Sigmoid colon (tissue), 7 donors: ENCODE measurements around the gene DTD1. TPM values are rescaled to one million over a fixed set of nuclear protein-coding genes. Genes with fewer than 3 reads are reported as not detected.

Experiments
- DNase-seq: peaks from one replicate; pipeline ENCODE4 v3.0.0-alpha.2; 2019
- H3K27ac ChIP-seq, 4 donors: fragments of 200-600 bp; sonication (generic); one replicate each; pipeline ENCODE4 v1.5.1; 2016 to 2019; ENCODE audit warnings: mild to moderate bottlenecking in 1 of 4
- H3K27me3 ChIP-seq, 3 donors: fragments of 200-600 bp; sonication (generic); one replicate each; pipeline ENCODE4 v1.5.1; 2019; ENCODE audit warnings: mild to moderate bottlenecking in 1 of 3
- H3K36me3 ChIP-seq, 4 donors: fragments of 200-600 bp; sonication (generic); one replicate each; pipeline ENCODE4 v1.5.1; 2016 to 2019
- H3K4me1 ChIP-seq, 4 donors: fragments of 200-600 bp; sonication (generic); one replicate each; pipeline ENCODE4 v1.5.1; 2017 to 2019
- H3K4me3 ChIP-seq, 4 donors: fragments of 200-600 bp; sonication (generic); one replicate each; pipeline ENCODE4 v1.5.1; 2017 to 2019; ENCODE audit warnings: mild to moderate bottlenecking in 2 of 4, moderate library complexity in 1 of 4
- H3K9me3 ChIP-seq, 4 donors: fragments of 200-600 bp in 3 of 4; sonication (generic) in 3 of 4; one replicate each; pipeline versions ENCODE4 v1.5.1 to v1.6.1; 2013 to 2019
- EP300 ChIP-seq, 4 donors: sonication (generic); formaldehyde crosslinking; IDR thresholded peaks; one replicate each; pipeline ENCODE4 v1.6.1; 2017; ENCODE audit warnings: antibody characterized with exemption in 4 of 4
- POLR2A ChIP-seq, 2 donors: fragments of 450-650 bp; IDR thresholded peaks; one replicate each; pipeline ENCODE4 v1.6.1; 2016; ENCODE audit warnings: antibody characterized with exemption in 2 of 2, mild to moderate bottlenecking in 2 of 2, moderate library complexity in 2 of 2
- POLR2AphosphoS5 ChIP-seq, 4 donors: sonication (generic); formaldehyde crosslinking; IDR thresholded peaks; one replicate each; pipeline ENCODE4 v1.6.1; 2017; ENCODE audit warnings: antibody characterized with exemption in 4 of 4
- WGBS, 2 donors: extraction: QIAGEN DNeasy Blood & Tissue Kit; methylation state at CpG; one replicate each; pipeline ENCODE4 v1.1.7; 2013; 5-methylcytosine and 5-hydroxymethylcytosine counted together
- intact Hi-C: fragments of 100-400 bp; cut with DNase I; formaldehyde crosslinking; loops from one replicate; pipeline ENCODE4 v1.15.1; 2023
- polyA plus RNA-seq, 3 donors: library from polyadenylated mRNA; stranded (reverse); fragments of 200-250 nt; gene quantifications; one replicate each; pipeline ENCODE4 v1.2.3, GENCODE V29; 2013
- total RNA-seq, 4 donors: library from RNA; depleted of rRNA; stranded (reverse); fragments of >200 nt; gene quantifications; one replicate each; pipeline ENCODE4 v1.1.0, GENCODE V29; 2016
- TF ChIP-seq, protein P1 (sequence below), 4 experiments: fragments of 450-650 bp in 3 of 4; fragments of 200-600 bp in 1 of 4; IDR thresholded peaks; one replicate each; pipeline ENCODE4 v1.5.1; 2016 to 2019; ENCODE audit warnings: antibody characterized with exemption in 4 of 4, mild to moderate bottlenecking in 3 of 4, moderate library complexity in 2 of 4
- donor health status: healthy with polysubstance abuse.
- donor health status: Bipolar disorder and iron deficiency.
- donor health status: healthy.

DTD1 gene
- total and polyA plus RNA-seq, 7 donors, result 11.6 to 22.9 (median 18.9) TPM

DNA sequence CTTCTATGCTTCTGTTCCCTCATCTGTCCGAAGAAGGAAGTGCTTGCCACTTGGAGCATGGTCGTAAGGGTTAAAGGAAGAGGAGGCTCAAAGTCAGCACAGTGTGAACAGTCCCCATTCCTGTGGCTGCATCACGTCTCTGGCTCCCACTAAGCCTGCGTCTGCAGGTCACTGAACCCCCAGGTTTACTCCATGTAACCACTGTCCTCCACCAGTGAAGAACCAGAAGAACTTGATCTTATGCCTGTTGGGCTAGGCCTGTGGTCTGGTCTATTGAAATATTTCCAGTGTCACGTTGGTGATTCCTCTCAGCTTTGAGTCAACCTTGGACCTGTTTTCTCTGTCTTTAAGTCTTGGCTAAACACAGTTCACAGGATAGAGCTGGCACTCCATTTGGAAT is 179.8 kb downstream of the DTD1 start:
- H3K4me1 ChIP-seq, result peaks cover 0 to 12% (median 7%) of the 10 kb centered on the region in 4 donors
- no peaks in the 10 kb centered on the region for H3K27me3 ChIP-seq
- H3K4me3 ChIP-seq, result no peak overlapping the region
- TF ChIP-seq POLR2AphosphoS5 (IDR thresholded peaks at IDR 0.05), result no peak
- DNase-seq, result no peak
- H3K9me3 ChIP-seq, result no peaks in the 10 kb centered on the region
- intact Hi-C loops, result no loop called here
- H3K36me3 ChIP-seq, result peaks cover 0 to 10% (median 2%) of the 10 kb centered on the region in 4 donors
- WGBS, 2 donors, result 70 to 76% methylated on average over 5 of the region's 5 CpGs
- H3K27ac ChIP-seq, result no peak overlapping the region

DNA sequence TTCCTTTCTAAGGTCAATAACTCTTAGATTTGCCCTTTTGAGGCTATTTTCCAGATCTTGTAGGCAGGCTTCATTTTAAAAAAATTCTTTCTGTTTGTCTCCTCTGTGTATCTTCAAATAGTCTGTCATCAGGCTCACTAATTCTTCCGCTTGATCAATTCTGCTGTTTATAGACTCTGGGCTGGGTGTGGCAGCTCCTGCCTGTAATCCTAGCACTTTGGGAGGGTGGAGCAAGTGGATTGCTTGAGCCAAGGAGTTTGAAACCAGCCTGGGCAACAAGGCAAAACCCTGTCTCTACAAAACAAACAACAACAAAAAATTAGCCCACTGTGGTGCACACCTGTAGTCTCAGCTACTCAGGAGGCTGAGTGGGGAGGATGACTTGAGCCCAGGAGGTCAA is 185.7 kb downstream of the DTD1 start:
- Histone ChIP-seq H3K36me3 (no peaks in the 10 kb centered on the region), H3K27me3 (no peaks in the 10 kb centered on the region), H3K4me1 (peaks cover 0 to 3% (median 0%) of the 10 kb centered on the region in 4 donors), H3K9me3 (no peaks in the 10 kb centered on the region), H3K27ac (no peak overlapping the region), H3K4me3 (no peak overlapping the region)
- no peak for DNase-seq
- whole genome bisulfite sequencing, 2 donors, result 15 to 73% methylated on average over 1 of the region's 1 CpG
- intact Hi-C loops, result no loop called here
- TF ChIP-seq POLR2A (IDR thresholded peaks at IDR 0.05) (no peak), POLR2AphosphoS5 (IDR thresholded peaks at IDR 0.05) (no peak)
- TF ChIP-seq, protein P1, sequence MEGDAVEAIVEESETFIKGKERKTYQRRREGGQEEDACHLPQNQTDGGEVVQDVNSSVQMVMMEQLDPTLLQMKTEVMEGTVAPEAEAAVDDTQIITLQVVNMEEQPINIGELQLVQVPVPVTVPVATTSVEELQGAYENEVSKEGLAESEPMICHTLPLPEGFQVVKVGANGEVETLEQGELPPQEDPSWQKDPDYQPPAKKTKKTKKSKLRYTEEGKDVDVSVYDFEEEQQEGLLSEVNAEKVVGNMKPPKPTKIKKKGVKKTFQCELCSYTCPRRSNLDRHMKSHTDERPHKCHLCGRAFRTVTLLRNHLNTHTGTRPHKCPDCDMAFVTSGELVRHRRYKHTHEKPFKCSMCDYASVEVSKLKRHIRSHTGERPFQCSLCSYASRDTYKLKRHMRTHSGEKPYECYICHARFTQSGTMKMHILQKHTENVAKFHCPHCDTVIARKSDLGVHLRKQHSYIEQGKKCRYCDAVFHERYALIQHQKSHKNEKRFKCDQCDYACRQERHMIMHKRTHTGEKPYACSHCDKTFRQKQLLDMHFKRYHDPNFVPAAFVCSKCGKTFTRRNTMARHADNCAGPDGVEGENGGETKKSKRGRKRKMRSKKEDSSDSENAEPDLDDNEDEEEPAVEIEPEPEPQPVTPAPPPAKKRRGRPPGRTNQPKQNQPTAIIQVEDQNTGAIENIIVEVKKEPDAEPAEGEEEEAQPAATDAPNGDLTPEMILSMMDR (IDR thresholded peaks at IDR 0.05), result no peak

- no peak for TF ChIP-seq POLR2AphosphoS5 (IDR thresholded peaks at IDR 0.05)
- TF ChIP-seq, protein P1 (IDR thresholded peaks at IDR 0.05), result no peak
- TF ChIP-seq EP300 (IDR thresholded peaks at IDR 0.05), result no peak
- TF ChIP-seq POLR2A (IDR thresholded peaks at IDR 0.05), result no peak
- no peaks in the 10 kb centered on the region for H3K36me3 ChIP-seq
- no peaks in the 10 kb centered on the region for H3K9me3 ChIP-seq
- H3K4me3 ChIP-seq, result no peak overlapping the region
- DNase-seq, result no peak
- intact Hi-C loops, result no loop called here
- 82 to 89% methylated on average over 2 of the region's 2 CpGs for WGBS, 2 donors
- H3K27ac ChIP-seq, result no peak overlapping the region
- H3K27me3 ChIP-seq, result no peaks in the 10 kb centered on the region
- H3K4me1 ChIP-seq, result peaks cover 0 to 3% (median 0%) of the 10 kb centered on the region in 4 donors
Observed at GRCh38 chr20:18774207-18774606, 186.4 kb downstream of the DTD1 start.

DNA sequence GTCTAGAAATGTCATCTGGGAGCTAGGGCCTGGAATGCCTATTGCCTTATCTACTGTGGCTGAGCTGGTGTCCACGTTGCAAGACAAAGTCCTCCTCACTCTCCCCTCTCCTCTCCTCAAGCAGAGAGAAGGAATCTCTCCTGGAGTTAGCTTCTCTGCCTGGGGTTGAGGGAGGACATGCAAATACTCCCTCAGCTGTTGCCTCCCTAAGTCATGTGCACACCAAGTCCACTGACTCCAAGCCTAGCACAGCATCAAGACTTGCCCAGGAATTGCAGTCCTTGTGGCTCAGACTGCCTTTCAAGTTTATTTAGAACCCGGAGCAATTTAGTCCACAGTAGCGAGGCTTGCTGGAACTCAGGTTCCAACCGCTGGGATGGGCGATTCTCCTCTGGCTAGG is 187.8 kb downstream of the DTD1 start:
- intact Hi-C loops, result no loop called here
- Histone ChIP-seq H3K27me3 (no peaks in the 10 kb centered on the region), H3K27ac (no peak overlapping the region), H3K36me3 (no peaks in the 10 kb centered on the region), H3K4me3 (no peak overlapping the region), H3K4me1 (peaks cover 0 to 3% (median 0%) of the 10 kb centered on the region in 4 donors), H3K9me3 (no peaks in the 10 kb centered on the region)
- TF ChIP-seq POLR2A (IDR thresholded peaks at IDR 0.05) (no peak), POLR2AphosphoS5 (IDR thresholded peaks at IDR 0.05) (no peak), EP300 (IDR thresholded peaks at IDR 0.05) (no peak)
- TF ChIP-seq, protein P1 (IDR thresholded peaks at IDR 0.05), result no peak
- WGBS, 2 donors, result 92 to 94% methylated on average over 5 of the region's 5 CpGs
- no peak for DNase-seq

- H3K4me3 ChIP-seq, result no peak overlapping the region
- H3K9me3 ChIP-seq, result no peaks in the 10 kb centered on the region
- no peaks in the 10 kb centered on the region for H3K27me3 ChIP-seq
- TF ChIP-seq, protein P1 (IDR thresholded peaks at IDR 0.05), result no peak
- TF ChIP-seq POLR2A (IDR thresholded peaks at IDR 0.05) (no peak), POLR2AphosphoS5 (IDR thresholded peaks at IDR 0.05) (no peak)
- intact Hi-C loops, result no loop called here
- DNase-seq, result no peak
- no peak overlapping the region for H3K27ac ChIP-seq
- no peaks in the 10 kb centered on the region for H3K36me3 ChIP-seq
- 72 to 78% methylated on average over 10 of the region's 10 CpGs for WGBS, 2 donors
- H3K4me1 ChIP-seq, result peaks cover 0 to 3% (median 0%) of the 10 kb centered on the region in 4 donors
Observed at GRCh38 chr20:18778690-18779392, 191.0 kb downstream of the DTD1 start.
